ENCODE results near the gene RTN4R. TPM values are rescaled to one million over a fixed set of nuclear protein-coding genes. Genes with fewer than 3 reads are reported as not detected.

Gene RTN4R
- total RNA-seq, 1 donor from 2014 or later: 1.3 TPM

DNA sequence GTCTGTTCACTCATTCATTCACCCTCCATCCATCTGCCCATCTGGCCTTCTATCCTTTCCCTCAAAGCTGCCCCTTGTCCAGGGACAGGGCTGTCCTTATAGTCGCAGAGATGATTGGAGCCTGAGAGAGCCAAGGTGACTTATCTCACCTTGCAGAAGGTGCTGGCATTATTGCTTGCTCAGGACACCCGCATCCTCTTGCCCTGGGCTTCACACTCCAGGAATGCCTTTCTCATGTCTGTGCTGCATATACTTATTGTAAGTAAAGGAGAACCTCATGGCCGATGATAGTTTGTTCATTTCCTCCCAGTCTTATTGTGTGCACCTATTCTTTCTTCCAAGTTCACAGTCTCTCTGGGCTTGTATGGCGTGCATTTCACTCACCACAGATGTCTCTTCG is 68.2 kb downstream of the RTN4R start:
- no peak for DNase-seq

DNA sequence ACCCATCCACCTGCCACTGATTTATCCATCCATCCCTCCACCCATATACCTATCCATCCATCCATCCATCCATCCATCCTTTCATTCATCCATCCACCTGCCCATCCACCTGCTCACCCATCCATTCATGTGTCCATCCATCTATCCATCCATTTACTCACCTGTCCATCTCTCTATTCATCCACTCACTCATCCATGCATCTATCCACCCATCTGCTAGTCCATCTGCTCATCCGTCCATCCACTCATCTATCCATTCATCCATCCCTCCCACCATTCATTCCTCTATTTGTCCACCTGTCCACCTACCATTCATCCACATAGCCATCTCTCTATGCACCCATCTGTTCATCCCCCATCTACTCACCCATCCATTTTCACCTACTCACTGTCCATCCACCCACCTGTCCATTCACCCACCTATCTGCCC is 68.7 kb downstream of the RTN4R start:
- no peak for DNase-seq

DNA sequence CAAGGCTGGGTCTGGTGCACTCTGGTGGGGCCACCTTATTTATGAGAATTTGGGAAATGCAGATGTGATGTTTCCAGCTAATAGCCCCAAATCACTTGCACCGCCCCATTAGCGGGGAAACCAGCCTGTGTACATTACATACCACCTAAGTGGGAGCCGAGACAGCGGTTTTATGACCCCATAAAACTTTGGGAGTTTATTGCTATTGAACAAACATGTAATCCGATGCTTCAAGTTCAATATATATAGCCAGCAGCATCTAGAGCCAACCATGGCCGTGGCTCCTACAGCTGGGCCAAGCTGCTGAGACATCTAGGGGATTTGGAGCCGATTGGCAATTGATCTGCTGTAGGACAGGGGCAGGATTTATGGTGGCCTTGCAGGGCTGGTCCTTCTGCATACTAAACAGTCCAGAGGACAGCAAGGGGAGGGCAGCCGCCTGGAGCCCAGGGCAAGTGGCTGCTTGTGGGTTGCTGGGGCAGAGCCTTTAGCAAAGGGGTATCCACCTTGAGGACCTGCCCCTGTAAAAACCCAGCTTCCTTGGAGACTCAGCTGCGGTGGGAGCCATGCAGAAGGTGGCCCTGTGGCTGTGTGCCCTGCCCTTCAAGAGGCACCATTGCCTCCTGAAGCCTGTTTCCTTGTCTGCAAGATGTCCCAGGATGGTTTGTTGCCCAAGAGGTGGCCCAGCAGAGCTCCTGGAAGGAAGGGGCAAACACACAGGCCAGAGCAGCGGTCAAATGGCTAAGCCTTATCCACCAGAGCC is 69.4 kb downstream of the RTN4R start:
- no peak for DNase-seq

DNA sequence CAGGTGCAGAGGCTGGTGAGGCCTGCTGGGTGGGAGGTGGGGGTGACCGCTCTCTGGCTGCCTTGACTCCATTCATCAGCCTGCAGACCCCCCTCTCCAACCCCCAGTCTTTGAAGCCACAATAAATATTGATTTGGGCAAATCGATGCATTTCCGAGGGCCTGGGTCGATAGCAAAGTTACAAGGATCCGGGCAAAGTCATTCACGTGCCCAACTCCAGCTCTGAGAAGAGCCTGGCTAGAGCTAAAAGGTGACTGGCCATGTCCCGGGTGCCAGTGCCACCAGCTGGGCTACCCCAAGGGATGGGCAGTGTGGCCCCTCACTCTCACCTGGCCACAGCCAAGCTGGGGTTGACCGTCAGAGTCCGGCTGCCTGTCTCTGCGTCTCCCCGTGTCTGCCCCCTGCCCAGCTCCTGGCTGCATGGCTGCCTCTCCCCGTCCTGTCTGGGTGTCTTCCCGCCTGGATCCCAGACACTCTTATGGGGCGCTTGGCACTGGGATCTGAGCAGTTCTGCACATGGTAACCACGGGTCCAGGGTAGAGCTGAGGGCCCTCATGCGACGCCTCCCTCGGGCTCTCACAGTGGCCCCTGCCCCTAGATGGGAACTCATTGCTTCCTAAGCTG is 70.6 kb downstream of the RTN4R start:
- no peak for DNase-seq

GRCh38 chr22:20196094-20196842 is 71.8 kb downstream of the RTN4R start:
- DNase-seq: no peak

- no peak for DNase-seq
These were observed 73.2 kb downstream of the RTN4R start for GRCh38 chr22:20194681-20195593.

- no peak for DNase-seq
These were observed 74.2 kb downstream of the RTN4R start for GRCh38 chr22:20193761-20194494.

- DNase-seq: no peak
These were observed 75.0 kb downstream of the RTN4R start for GRCh38 chr22:20192972-20193760.

GRCh38 chr22:20192293-20192971 is 75.7 kb downstream of the RTN4R start:
- no peak for DNase-seq

DNA sequence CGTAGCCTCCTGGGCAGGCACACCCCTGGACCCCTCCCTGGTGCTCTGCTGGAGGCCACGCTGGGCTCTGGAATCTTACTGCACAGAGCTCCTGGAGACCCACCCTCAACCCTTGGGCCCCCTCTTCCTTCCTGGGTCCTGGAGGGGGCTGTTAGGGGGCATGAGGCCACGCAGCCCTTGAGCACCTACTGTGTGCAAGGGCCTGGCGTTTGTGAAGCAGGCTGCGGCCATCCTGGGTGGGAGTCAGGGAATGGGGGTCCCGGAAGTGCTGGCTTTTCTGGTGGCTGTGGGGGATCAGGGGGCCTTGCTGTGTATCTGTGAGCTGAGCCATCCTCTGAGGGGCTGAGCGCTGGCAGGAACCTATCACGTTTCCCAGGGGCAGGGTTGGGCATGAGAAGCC is 76.3 kb downstream of the RTN4R start:
- DNase-seq: no peak

Small RNA genes lying within 50 kb of the gene (small RNA-seq; reads per million reads assigned to genes)
- gene MIR1286 (ENCODE audit: low replicate concordance): not detected

Other genes with a start within 250 kb of the RTN4R start
- gene TANGO2, start 247.2 kb downstream of the RTN4R start, total RNA-seq: 15.5 TPM
- gene DGCR8, start 188.1 kb downstream of the RTN4R start, total RNA-seq: 25.7 TPM
- 75.1 TPM for gene RANBP1, start 152.2 kb downstream of the RTN4R start, total RNA-seq
- 27.0 TPM for gene TRMT2A, start 151.1 kb downstream of the RTN4R start, total RNA-seq
- 8.4 TPM for gene ZDHHC8, start 136.5 kb downstream of the RTN4R start, total RNA-seq
- 1.2 TPM for gene CCDC188, start 117.3 kb downstream of the RTN4R start, total RNA-seq
- 25.1 TPM for gene DGCR6L, start 51.7 kb upstream of the RTN4R start, total RNA-seq
- 8.5 TPM for gene ZNF74, start 125.8 kb upstream of the RTN4R start, total RNA-seq
- gene SCARF2, start 169.5 kb upstream of the RTN4R start, total RNA-seq: 10.3 TPM
- 31.0 TPM for gene KLHL22, start 227.5 kb upstream of the RTN4R start, total RNA-seq
- gene MED15, start 239.3 kb upstream of the RTN4R start, total RNA-seq: 24.2 TPM